ENCODE measurements around the gene FBXO46. TPM values are rescaled to one million over a fixed set of nuclear protein-coding genes. Genes with fewer than 3 reads are reported as not detected.
A peak's percentile ranks its signal among the peaks of the same experiment; 100 is the strongest.

Gene FBXO46
- total and polyA plus RNA-seq, 2 donors (not counting 1 experiment from before 2014, with no cell fraction given): 19.9 to 44.5 TPM

- ATAC-seq (ENCODE audit: low read depth) (no peak), DNase-seq (no peak)
- H3K9me3 Mint-ChIP-seq (ENCODE audit: insufficient read depth): no peaks in the 10 kb centered on the region
- peaks cover 17 to 22% of the 10 kb centered on the region in 2 donors for H3K4me1 ChIP-seq (ENCODE audit: control insufficient read depth in 2 of 2, insufficient read depth in 2 of 2, low read length in 2 of 2)
- H3K27ac ChIP-seq (ENCODE audit: low read length in 2 of 2): no peak overlapping the region
- peak overlapping the region; percentile 92 for H3K4me2 ChIP-seq (replicated peaks; ENCODE audit: low read depth, low read length, poor library complexity, severe bottlenecking)
- no peak overlapping the region for H3K27ac Mint-ChIP-seq
- peaks cover 0 to 4% (median 0%) of the 10 kb centered on the region in 3 donors for H3K9me3 ChIP-seq (ENCODE audit: control extremely low read depth in 1 of 3, control insufficient read depth in 2 of 3, insufficient read depth in 1 of 3, low read length in 2 of 3)
- no peak overlapping the region for H3K4me3 ChIP-seq (ENCODE audit: control extremely low read depth in 1 of 5, extremely low read depth in 1 of 5, insufficient read depth in 1 of 5, low read depth in 2 of 5, low read length in 4 of 5)
- H3K36me3 ChIP-seq (replicated peaks in 1 of 2; ENCODE audit: control extremely low read depth in 1 of 2, control insufficient read depth in 1 of 2, extremely low read depth in 1 of 2, insufficient read depth in 2 of 2, low read length in 1 of 2): peaks cover 0 to 12% of the 10 kb centered on the region in 2 experiments
- ChIA-PET POLR2A (no interaction called here), CTCF (interaction anchor here (1.5 to 1.8 kb wide), 3 partner anchors 11 to 87 kb away, joined by 5 to 13 read pairs (median 6); partner anchors contain the start of genes DMWD and QPCTL)
- peaks cover 74% of the 10 kb centered on the region for H4K20me1 ChIP-seq (ENCODE audit: control insufficient read depth, insufficient read depth, low read length, poor library complexity, severe bottlenecking)
- TF ChIP-seq EZH2 (IDR thresholded peaks at IDR 0.05; ENCODE audit: borderline replicate concordance, insufficient read depth, low read depth, low read length, poor library complexity, severe bottlenecking): no peak
- peaks cover 0 to 23% (median 2%) of the 10 kb centered on the region in 4 experiments for H3K27me3 ChIP-seq (replicated peaks in 1 of 4; ENCODE audit: control extremely low read depth in 1 of 4, control insufficient read depth in 3 of 4, insufficient read depth in 4 of 4, low read length in 3 of 4)
- H3K4me3 Mint-ChIP-seq: peak overlapping the region; percentile 87
- 20% methylated on average over 3 of the region's 4 CpGs for WGBS (ENCODE audit: insufficient coverage)
- H2AFZ ChIP-seq (ENCODE audit: insufficient read depth, low read depth, low read length, poor library complexity, severe bottlenecking): no peak overlapping the region
- no peak overlapping the region for H3K9ac ChIP-seq (ENCODE audit: low read length)
- intact Hi-C loops (cut with micrococcal nuclease): no loop called here
- no peaks in the 10 kb centered on the region for H3K79me2 ChIP-seq (ENCODE audit: control insufficient read depth, insufficient read depth, low read length)
- peaks cover 10% of the 10 kb centered on the region for H3K27me3 Mint-ChIP-seq
- peaks cover 19% of the 10 kb centered on the region for H3K4me1 Mint-ChIP-seq
These were observed 49.4 kb upstream of the FBXO46 start for GRCh38 chr19:45780146-45780447.

GRCh38 chr19:45779231-45780145, 48.8 kb upstream of the FBXO46 start:
- intact Hi-C loops (cut with micrococcal nuclease): loop anchor here (1.0 kb wide), 2 partner anchors 9 to 14 kb away; no protein-coding TSS in a partner anchor
- H3K4me1 Mint-ChIP-seq: peaks cover 19% of the 10 kb centered on the region

More at GRCh38 chr19:45779231-45780145, 48.8 kb upstream of the FBXO46 start:
- TF ChIP-seq CTCF (IDR thresholded peaks at IDR 0.05) (peak; percentile 68), EZH2 (IDR thresholded peaks at IDR 0.05; ENCODE audit: borderline replicate concordance, insufficient read depth, low read depth, low read length, poor library complexity, severe bottlenecking) (no peak)
- Histone ChIP-seq H3K27ac (ENCODE audit: low read length in 2 of 2) (no peak overlapping the region), H4K20me1 (ENCODE audit: control insufficient read depth, insufficient read depth, low read length, poor library complexity, severe bottlenecking) (peaks cover 68% of the 10 kb centered on the region), H3K4me1 (ENCODE audit: control insufficient read depth in 2 of 2, insufficient read depth in 2 of 2, low read length in 2 of 2) (peaks cover 17 to 22% of the 10 kb centered on the region in 2 donors), H2AFZ (ENCODE audit: insufficient read depth, low read depth, low read length, poor library complexity, severe bottlenecking) (peak overlapping the region; percentile 46), H3K9ac (ENCODE audit: low read length) (peak overlapping the region; percentile 56), H3K27me3 (replicated peaks in 1 of 4; ENCODE audit: control extremely low read depth in 1 of 4, control insufficient read depth in 3 of 4, insufficient read depth in 4 of 4, low read length in 3 of 4) (peaks cover 0 to 23% (median 2%) of the 10 kb centered on the region in 4 experiments), H3K79me2 (ENCODE audit: control insufficient read depth, insufficient read depth, low read length) (no peaks in the 10 kb centered on the region), H3K4me3 (ENCODE audit: control extremely low read depth in 1 of 5, extremely low read depth in 1 of 5, insufficient read depth in 1 of 5, low read depth in 2 of 5, low read length in 4 of 5) (peak overlapping the region in 4 of 5 experiments; percentile 13 to 61 (median 42)), H3K4me2 (replicated peaks; ENCODE audit: low read depth, low read length, poor library complexity, severe bottlenecking) (peak overlapping the region; percentile 92), H3K9me3 (ENCODE audit: control extremely low read depth in 1 of 3, control insufficient read depth in 2 of 3, insufficient read depth in 1 of 3, low read length in 2 of 3) (peaks cover 0 to 4% (median 0%) of the 10 kb centered on the region in 3 donors), H3K36me3 (replicated peaks in 1 of 2; ENCODE audit: control extremely low read depth in 1 of 2, control insufficient read depth in 1 of 2, extremely low read depth in 1 of 2, insufficient read depth in 2 of 2, low read length in 1 of 2) (peaks cover 0 to 11% of the 10 kb centered on the region in 2 experiments)
- DNase-seq: peak; percentile 90
- Mint-ChIP-seq H3K9me3 (ENCODE audit: insufficient read depth) (no peaks in the 10 kb centered on the region), H3K4me3 (peak overlapping the region; percentile 87), H3K27me3 (peaks cover 10% of the 10 kb centered on the region), H3K27ac (peak overlapping the region; percentile 46)
- ChIA-PET POLR2A (interaction anchor here (1.1 kb wide), 1 partner anchor 10 kb away, joined by 6 read pairs; the partner anchor contains the start of gene SIX5), CTCF (interaction anchor here (0.6 to 1.8 kb wide), 8 partner anchors 9 to 378 kb away, joined by 3 to 33 read pairs (median 6); partner anchors contain the start of genes DMWD, QPCTL and SIX5)
- WGBS (ENCODE audit: insufficient coverage): 3% methylated on average over 28 of the region's 48 CpGs
- peak; percentile 96 for ATAC-seq (ENCODE audit: low read depth)
